ENCODE results near the gene NUDT9. TPM values are rescaled to one million over a fixed set of nuclear protein-coding genes. Genes with fewer than 3 reads are reported as not detected.
A peak's percentile ranks its signal among the peaks of the same experiment; 100 is the strongest.
"Not testable (repeated sequence)": the region's sequence is repeated elsewhere in the genome, so short reads cannot be mapped to it uniquely, and the experiment has no call there.

The NUDT9 gene
- total RNA-seq, 1 donor from 2014 or later = 21.4 TPM

DNA sequence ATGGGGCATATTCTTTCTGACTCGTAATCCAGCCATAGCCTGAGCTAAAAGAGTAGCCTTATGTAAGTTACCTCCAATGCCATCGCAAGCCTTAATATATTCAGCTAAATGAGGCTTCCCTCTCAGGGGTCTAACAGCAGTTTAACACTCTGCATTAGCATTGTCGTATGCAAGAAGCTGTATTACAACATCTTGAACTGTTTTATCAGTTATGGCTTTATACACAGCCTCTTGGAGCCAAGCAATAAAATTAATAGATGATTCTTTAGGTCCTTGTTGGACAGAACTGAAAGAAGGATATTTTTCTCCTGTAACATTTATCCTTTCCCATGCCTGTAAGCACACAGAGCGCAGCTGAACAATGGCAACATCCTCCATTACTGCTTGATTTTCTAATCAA is 15.5 kb upstream of the NUDT9 start:
- DNase-seq (ENCODE audit: low spot score); ATAC-seq: not testable (repeated sequence)

- ATAC-seq = peak; percentile 94
- peak; percentile 52 for DNase-seq (ENCODE audit: low spot score)
These were observed 12.9 kb upstream of the NUDT9 start for GRCh38 chr4:87409420-87409939.

- peak; percentile 4 for ATAC-seq
- no peak for DNase-seq (ENCODE audit: low spot score)
These were observed 12.2 kb upstream of the NUDT9 start for GRCh38 chr4:87410157-87410556.

DNA sequence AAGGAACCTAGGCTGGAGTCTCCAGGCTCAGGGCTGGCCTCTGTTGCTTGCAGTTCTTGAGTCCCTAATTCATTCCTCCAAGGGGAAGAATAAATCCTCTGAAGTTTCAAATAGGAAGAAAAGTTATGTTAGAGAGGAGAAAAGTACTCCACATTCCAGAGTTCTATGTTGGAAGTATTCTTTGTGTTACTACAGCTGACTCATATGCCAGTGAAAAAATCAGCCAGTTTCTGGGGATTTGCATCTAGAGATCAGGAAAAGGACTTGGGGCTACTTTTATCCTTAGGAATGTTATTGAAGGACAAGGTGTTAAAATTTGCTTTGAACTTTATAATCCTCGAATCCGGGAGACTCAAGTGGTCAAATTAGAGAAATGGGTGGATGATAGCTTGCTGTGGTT is 11.7 kb upstream of the NUDT9 start:
- no peak for DNase-seq (ENCODE audit: low spot score)
- ATAC-seq = no peak

DNA sequence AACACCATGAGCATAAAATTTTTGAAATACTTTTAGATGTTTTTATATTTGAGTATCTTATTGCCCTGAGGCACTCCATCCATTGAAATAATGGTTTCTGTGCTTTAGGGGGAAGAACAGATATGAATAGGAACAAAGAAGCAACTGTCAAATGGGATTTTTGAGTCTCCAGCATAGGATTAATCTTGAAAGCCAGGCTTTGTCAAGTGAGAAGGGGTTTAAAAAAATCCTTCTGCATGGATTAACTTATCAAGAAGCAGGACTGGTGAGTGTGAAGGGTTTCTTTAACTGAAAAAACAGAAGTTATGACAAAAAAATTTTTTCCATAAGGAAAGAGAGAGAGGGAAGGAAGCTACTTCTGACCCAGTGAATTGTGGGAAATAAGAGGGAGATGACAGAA is 7.6 kb upstream of the NUDT9 start:
- ATAC-seq = no peak
- no peak for DNase-seq (ENCODE audit: low spot score)

DNA sequence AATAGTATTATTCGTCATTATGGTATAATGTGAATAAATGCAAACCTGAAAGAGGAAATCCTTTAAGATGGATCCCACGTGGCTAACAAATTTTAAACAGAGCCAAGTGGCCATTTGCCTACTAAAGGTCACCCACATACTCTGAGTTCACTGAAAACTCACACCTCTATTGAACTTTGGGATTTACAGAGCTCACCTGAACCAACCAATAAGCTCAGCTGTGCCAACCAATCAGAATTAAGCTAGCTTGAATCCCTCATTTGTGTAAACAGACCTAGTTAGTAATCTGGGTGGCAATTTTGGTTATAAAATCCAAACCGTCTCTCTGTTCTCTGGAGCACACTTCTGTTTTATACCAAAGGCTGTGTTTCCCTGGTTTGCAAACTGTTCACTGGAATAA is 5.4 kb upstream of the NUDT9 start:
- DNase-seq (ENCODE audit: low spot score) = peak; percentile 72
- ATAC-seq = peak; percentile 76

DNA sequence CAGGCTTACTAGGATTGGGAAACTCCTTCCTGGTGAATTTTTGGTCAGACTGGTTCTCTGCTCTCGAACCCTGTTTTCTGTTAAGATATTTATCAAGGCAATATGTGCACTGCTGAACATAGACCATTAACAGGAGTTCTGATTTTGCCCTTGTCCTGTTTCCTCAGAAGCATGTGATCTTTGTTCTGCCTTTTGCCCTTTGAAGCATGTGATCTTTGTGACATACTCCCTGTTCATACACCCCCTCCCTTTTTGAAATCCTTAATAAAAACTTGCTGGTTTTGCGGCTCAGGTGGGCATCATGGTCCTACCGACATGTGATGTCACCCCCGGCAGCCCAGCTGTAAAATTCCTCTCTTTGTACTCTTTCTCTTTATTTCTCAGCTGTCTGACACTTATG is 4.0 kb upstream of the NUDT9 start:
- not testable (repeated sequence) for ATAC-seq; DNase-seq (ENCODE audit: low spot score)

GRCh38 chr4:87419578-87420249 is 2.7 kb upstream of the NUDT9 start:
- no peak for DNase-seq (ENCODE audit: low spot score)
- ATAC-seq = peak; percentile 34

- no peak for DNase-seq (ENCODE audit: low spot score)
- no peak for ATAC-seq
These were observed 2.0 kb upstream of the NUDT9 start for GRCh38 chr4:87420276-87420830.

DNA sequence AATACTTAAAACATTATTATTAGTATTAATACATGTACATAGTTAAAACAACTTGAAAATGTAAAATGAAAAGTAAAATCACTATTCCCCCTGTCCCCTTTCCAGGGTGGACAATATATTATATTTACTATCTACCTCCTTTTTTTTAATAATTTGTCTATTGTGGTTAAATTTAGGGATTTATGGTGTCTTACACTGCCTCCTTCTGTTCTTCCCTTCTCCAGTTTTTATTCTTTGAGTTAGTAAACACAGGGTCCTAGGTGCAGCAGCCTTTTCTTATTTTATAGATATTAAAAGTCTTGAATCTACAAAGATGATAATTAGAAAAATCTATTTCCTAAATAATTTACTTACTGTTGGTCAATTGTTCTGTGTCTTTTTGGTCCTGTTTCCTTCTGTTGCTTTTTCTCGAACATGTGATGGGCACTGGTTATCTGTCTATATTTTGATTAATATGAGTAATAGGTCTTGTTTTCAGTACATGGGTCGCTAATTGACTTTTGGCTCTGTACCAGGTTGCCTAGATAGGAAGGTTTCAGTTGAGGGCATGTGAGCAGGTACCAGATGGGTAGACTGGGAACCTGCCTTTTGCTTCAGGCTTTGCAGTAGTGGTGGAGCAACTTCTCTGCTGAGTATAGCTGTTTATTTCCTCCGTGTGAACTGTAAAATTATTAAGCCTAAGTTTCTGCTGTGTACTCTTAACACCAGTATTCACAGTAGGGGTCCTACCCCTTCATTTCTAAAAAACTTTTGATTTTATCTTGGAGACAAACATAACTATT is 1.1 kb downstream of the NUDT9 start:
- DNase-seq (ENCODE audit: low spot score) (no peak), ATAC-seq (no peak)

- DNase-seq (ENCODE audit: low spot score); ATAC-seq: not testable (repeated sequence)
These were observed 1.7 kb downstream of the NUDT9 start for GRCh38 chr4:87424099-87424543.

DNA sequence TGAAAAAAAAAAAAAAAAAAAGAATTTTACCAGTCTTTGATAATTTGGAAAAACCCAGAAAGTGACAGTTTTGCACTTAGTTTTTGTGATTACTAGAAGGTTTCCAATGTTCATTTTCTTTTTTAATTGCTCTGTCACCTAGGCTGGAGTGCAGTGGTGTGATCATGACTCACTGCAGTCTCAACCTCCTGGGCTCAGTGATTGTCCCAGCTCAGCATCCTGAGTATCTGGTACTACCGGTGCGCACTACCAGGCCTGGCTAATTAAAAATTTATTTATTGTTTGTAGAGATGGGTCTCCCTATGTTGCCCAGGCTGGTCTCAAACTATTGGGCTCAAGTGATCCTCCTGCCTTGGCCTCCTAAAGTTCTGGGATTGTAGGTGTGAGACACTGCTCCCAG is 3.3 kb downstream of the NUDT9 start:
- DNase-seq (ENCODE audit: low spot score) (no peak), ATAC-seq (no peak)

DNA sequence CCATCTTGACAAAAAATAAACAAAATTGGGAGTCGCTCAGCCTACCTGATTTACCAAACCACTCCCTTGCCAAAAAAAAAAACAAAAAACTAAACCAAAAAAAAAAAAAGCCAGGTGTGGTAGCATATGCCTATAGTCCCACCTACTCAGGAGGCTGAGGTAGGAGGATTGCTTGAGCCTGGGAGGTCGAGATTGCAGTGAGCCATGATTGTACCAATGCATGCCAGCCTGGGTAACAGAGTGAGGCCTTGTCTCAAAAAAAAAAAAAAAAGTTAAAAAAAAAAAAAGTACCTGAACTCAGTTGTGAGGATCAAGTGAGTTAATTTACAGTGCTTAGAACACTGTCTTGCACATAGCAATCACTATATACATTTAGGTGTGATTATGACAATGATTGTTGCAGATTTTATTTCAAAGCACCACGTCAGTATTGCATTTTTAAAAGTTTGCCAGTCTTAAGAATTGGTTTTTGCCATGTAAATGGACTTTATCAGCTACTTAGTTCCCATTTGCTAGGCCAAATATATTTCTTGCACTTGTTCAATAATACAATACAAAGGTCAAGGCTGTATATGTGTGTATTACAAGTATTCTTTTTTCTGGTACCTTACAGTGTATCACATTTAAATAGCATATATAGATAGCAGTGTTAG is 4.6 kb downstream of the NUDT9 start:
- no peak for DNase-seq (ENCODE audit: low spot score)
- ATAC-seq = no peak

DNA sequence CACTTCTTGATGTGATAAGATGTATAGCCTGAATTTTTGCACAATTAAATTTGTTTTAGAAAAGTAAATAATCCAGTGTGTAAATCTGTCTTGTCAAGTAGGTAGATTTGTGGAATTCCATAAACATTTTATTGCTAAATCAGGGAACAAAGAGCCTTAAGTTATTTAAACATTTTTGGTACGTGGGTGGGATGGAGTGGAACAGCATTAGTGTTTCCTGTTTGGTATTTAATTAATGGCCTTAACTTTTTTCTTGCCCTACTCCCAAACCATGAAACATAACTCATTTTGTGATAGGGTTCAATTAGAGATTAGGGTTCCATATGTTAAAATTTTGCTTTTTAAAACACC is 5.1 kb downstream of the NUDT9 start:
- DNase-seq (ENCODE audit: low spot score) = no peak
- ATAC-seq = no peak

DNA sequence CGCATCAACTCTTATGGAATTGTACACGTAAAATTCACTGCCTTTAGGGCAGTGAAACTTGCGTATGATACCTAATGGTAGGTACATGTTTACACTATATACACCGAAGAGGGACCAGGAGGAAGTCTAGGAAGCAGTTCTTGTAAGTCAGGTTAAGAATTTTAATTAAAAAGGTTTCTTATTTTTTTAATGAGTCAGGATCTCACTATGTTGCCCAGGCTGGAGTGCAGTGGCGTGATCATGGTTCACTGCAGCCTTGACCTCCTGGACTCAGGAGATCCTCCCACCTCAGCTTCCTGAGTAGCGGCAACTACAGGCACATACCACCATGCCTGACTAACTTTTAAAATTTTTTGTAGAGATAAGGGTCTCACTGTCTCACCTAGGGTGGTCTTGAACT is 6.6 kb downstream of the NUDT9 start:
- ATAC-seq (no peak), DNase-seq (ENCODE audit: low spot score) (no peak)

DNA sequence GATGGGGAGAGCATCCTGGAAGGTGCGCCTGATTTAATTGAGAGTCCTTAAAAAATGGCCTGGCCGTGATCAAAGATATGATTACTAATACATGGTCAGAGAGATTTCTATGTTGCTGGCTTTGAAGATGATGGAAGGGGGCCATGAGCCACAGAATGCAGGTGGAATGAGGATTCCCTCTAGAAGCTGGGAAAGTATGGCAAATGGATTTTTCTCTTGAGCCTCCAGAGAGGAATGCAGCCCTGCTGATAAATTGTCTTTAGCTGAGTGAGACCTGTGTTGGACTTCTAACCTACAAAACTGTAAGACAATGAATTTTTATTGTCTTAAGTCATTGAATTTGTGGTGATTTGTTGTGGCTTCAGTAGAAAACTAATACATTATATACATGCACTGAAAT is 7.7 kb downstream of the NUDT9 start:
- no peak for DNase-seq (ENCODE audit: low spot score)
- ATAC-seq = no peak

DNA sequence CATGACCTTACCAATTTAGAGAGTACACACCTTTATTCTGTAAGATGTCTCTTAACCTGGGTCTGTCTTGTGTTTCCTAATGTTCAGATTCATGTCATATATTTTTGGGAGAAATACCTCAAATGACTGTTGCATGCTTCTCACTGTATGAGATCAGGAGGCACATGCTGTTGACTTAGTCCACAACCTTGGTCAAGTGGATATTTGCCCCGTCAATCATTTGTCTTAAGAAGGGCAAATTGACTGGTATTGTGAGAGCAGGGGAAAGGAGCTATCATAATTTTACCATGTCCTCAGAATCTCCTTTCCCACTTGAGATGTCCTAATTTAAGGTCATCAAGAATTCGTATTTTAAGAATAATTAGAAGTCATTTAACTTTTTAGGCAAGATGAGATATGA is 11.0 kb downstream of the NUDT9 start:
- ATAC-seq (no peak), DNase-seq (ENCODE audit: low spot score) (no peak)

DNA sequence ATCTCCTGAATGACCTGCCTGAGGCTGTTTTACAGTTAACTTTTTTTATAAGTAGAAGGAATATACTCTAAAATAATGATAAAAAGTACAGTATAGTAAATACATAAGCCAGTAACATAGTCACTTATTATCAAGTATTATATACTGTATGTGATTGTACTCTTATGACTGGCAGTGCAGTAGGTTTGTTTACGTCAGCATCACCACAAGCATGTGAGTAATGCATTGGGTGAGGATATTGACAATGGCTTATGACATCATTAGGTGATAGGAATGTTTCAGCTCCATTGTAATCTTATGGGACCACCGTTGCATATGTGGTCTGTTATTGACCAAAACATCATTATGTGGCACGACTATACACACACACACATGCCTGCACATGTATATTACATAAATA is 20.5 kb downstream of the NUDT9 start:
- DNase-seq (ENCODE audit: low spot score) (no peak), ATAC-seq (no peak)

- ATAC-seq (no peak), DNase-seq (ENCODE audit: low spot score) (no peak)
These were observed 22.4 kb downstream of the NUDT9 start for GRCh38 chr4:87444741-87445140.

DNA sequence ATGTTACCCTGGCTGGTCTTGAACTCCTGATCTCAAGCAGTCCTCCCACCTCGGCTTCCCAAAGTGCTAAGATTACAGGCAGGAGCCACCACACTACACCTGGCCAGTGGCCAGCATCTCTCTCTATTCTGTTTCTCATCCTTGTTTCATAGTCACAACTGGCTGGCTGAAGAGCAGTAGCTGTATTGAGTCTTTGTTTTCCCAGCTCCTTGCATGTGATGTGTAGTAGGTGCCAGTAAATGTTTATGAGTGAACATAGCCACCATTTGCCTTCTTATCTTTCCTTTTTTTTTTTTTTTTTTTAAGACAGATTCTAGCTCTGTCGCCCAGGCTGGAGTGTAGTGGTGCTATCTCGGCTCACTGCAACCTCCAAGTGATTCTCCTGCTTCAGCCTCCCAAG is 23.6 kb downstream of the NUDT9 start:
- DNase-seq (ENCODE audit: low spot score) (no peak), ATAC-seq (no peak)

GRCh38 chr4:87446375-87446774 is 24.0 kb downstream of the NUDT9 start:
- not testable (repeated sequence) for DNase-seq (ENCODE audit: low spot score); ATAC-seq

Measured in left lobe of liver (tissue), 2 donors.